Body of pancreas (tissue), 4 donors: ENCODE measurements around the gene USP2.

ENCODE experiments used
- CTCF ChIP-seq, 7 experiments: fragments of 450-650 bp in 4 of 7; fragments of 200-600 bp in 3 of 7; sonication (generic) in 3 of 7; IDR thresholded peaks; one replicate each; pipeline ENCODE4 v1.5.1; 2016 to 2019; ENCODE audit warnings: antibody characterized with exemption in 7 of 7
- POLR2A ChIP-seq, 3 donors: fragments of 450-650 bp; IDR thresholded peaks; one replicate each; pipeline ENCODE4 v1.6.1; 2016; ENCODE audit warnings: antibody characterized with exemption in 3 of 3, mild to moderate bottlenecking in 2 of 3

GRCh38 chr11:119336744-119337469 is 44.6 kb downstream of the USP2 start:
- no peak for TF ChIP-seq CTCF (IDR thresholded peaks at IDR 0.05)
- TF ChIP-seq POLR2A (IDR thresholded peaks at IDR 0.05) = no peak
